HG02973 (cell line): ENCODE data around the gene AKT3.

Source experiments
- ATAC-seq: cut with Tn5 transposase; IDR thresholded peaks from one replicate; pipeline ENCODE4 v1.9.1; 2021; ENCODE audit warnings: moderate library complexity; ENCODE audit not compliant: unreplicated experiment

Gene AKT3

DNA sequence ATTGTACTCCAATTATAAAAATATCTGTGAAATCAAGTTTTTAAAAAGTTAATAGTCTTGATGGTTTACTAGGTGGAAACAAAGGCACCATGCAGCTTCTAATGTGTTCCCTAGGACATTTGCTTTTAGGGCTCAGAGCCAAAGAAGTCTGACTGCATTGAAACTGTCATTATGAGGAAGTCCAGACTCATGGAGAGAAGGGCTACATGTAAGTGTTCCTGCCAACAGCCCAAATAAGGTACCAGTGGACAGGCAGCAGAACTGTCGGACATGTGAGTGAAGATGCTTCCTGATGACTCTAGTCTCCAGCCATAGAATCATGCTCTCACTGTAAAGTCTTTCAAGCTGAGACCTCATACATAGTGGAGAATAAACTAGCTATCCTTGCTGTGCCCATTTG lies 287.6 kb downstream of the AKT3 start:
- ATAC-seq = no peak

DNA sequence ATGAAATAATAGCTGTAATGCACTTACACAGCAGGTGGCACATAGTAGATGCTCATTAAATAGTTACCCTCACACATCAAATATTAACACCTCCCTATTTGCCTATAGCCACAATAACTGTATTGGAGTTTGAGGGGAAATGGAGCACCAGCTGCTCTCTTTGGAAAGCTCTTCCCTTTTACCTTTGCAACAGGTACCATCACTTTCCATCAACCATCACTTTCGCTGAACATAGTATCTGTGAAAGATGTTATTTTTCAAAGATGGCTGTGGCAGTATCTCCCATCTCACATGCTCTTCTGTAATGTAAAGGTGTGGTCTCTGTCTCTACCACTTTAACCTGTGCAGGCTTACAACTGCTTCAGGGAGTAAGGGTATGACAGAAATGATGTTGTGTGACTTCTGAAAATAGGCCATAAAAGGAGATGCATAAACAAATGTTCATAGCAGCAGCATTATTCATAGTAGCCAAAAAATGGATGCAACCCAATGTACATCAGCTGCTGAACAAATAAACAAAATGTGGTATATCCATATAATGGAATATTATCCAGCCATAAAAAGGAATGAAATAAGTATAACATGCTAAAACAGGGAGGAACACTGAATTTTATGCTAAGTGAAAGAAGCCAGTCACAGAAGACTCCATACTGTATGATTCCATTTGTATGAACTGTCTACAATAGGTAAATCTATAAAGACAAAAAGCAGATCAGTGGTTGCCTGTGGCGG lies 288.3 kb downstream of the AKT3 start:
- no peak for ATAC-seq

DNA sequence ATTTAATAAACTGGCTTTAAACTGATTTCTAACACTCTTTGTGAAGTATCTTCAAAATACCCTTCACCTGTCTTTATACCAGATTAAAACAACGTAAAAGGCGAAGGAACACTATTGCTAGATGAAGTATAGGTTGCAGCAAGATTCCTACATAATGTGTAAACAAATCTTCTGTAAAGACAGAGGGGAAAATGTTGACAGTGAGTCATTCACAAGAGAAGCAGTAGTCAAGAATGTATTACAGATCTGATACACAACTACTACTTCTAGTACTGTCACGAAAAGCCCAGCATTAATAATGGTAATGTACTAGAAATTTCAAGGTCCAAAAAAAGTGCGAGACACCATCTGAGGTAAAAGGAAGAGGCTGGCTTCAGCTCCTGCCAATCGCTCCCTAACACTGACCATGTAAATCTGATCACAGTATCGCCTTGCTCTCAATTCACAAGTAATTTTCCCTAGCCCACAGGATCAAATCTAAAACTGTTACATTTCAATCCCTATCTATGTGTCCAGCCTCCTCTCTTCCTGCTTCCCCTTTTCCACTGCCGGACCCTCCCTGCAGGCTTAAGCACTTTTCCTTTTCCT lies 290.4 kb downstream of the AKT3 start:
- ATAC-seq = no peak

DNA sequence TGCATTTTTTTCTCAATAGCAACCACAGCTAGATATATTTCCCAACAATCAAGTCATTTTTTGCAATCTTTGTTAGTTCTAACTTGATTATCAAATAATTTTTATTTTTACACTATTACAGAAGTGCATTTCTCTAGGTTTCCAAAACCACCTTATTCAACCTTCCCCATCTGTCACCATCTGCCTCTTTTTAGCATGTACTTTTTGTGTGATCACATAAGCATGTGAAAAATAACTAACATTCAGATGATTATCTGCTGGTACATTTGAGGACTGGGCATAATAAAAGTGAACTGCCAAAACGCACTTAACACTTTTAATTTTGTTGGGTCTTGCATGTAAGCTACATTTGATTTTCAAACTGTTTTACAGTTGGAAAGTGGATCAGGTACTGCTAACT lies 291.5 kb downstream of the AKT3 start:
- ATAC-seq = no peak

DNA sequence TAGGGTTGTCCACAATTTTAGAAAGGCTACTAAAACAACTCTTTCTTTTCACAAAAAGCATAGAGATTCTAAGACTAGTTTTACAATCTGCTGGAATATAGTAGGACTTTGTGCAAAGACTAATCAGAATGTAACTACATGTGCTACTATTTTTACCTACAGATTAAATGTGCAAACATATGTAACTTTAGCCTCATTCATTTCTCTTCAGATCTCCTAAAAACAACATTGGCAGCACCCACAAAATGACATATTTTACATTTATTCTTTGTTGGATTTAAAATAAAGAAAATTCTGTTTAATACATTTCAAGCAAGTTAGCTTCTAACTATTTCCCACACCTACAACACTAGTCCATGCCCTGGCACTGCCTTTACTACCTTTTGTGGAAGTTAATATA lies 292.2 kb downstream of the AKT3 start:
- ATAC-seq = no peak

DNA sequence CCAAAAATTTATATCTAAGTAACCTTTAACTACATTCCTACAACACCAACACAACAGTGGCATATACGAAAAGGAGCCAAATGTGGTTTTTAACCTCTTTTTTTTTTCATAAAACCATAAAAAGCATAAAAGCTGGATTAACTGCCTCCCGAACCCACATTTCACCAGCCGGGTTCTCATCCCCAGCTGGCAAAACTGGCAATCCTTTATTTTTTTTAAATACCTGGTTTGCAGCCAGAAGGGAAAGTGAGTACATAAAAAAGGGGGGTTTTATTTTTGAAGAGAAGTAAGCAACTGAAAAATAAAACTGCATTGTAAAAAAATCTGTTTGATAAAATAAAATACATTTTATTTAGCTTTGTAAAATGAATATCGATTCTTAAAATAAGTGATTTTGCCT lies 295.4 kb downstream of the AKT3 start:
- ATAC-seq = no peak

DNA sequence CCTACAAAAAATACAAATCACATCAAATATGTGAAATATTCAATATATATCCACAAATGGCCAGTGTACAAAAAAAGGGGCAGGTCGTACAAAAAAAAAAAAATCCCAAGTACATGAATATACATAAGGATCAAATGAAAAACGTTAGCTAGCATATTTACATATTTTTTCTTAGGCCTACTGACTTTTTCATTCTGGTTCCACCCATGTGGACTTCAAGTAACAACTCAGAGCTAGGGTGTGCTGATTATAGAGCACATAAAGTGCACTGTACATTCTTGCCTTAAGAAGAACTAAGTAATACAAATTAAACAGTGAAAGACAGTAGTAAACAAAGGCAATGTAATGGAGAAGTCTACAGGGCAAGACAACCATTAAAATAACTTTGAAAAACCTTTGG lies 297.0 kb downstream of the AKT3 start:
- no peak for ATAC-seq

DNA sequence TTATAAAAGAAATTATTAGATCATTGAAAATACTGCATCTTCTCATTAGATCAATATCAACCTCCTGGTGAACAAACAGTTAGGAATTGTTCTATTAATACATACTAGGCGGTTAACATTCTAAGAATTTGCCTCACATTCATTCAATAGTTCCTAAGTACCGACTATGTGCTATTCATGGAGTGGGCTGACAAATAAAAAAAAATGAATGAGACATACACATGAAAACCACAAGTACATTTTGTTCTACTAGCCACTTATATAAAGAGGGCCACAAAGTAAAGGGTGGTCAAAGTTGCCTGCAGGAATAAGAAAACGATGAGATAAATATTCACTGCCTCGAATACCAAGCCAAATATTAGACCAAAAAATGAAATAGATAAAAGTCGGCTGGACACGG lies 299.8 kb downstream of the AKT3 start:
- ATAC-seq = no peak

DNA sequence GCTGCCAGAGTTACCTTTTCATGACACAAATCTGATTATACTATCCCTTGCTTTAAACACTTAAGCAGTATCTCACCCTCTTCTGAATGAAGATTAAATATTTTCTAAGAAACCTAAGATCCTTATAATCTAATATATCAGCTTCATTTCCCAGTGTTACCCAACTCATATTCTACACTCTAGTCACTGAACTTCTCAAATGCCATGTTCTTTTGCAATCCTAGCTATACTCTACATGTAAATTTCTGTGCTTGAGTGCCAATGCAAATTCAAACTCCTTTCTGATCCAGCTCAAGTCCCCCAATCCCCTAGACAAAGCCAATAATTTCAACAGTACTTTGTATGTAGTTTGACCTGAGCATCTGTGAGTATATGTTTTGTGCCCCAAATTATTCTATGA lies 300.3 kb downstream of the AKT3 start:
- no peak for ATAC-seq

DNA sequence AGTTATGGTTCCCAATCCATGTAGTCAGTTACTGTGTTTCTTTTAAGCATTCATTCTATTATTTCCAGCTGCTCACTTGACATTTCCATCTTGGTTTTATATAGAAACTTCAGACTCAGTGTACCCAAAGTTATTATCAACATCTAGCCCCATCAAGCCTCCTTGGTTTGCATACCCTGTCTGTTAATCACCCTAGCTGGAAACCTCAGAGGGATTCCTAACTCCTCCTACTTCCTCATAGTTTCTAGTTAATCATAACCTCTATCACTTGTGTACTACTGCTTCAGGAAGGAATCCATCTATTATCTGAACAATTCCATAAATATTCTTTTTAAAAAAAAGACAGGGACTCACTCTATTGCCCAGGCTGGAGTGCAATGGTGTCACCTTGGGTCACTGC lies 300.9 kb downstream of the AKT3 start:
- no peak for ATAC-seq

DNA sequence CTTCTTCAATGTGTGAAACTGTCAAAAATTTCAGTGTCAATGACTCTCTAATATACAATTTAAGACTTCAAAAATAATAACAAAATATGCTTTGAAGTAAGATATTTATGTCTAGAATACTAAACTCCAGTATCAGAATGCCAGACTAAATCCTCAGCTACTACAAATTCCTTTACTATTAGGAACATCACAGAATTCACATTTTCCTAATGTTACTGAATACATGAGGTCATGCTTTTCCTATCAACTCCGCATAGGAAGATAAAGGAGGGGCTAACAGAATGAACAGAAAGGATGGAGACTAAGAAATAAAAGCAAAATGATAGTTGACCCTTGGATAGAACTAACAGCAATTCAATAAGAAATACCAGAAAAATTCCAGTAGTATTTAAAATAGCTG lies 301.5 kb downstream of the AKT3 start:
- ATAC-seq = no peak

DNA sequence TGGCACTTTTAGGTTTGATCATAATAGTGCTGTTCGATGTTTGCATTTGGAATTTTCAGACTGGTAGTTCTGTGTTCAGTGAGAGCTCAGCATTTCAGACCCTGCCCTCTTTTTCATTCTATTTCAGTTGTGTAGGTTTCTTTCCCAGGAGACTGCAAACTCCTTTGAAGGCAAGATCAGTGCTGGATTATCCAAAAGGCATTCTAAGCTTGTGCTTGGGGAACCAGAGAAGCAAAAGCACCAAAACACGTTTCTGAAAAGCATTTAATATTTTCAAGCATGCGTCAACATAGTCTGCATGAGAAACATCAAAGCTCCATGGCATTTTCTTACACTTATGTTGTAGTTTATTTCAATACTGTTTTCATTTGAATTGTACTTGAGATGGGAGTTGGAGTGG lies 302.2 kb downstream of the AKT3 start:
- ATAC-seq = no peak

DNA sequence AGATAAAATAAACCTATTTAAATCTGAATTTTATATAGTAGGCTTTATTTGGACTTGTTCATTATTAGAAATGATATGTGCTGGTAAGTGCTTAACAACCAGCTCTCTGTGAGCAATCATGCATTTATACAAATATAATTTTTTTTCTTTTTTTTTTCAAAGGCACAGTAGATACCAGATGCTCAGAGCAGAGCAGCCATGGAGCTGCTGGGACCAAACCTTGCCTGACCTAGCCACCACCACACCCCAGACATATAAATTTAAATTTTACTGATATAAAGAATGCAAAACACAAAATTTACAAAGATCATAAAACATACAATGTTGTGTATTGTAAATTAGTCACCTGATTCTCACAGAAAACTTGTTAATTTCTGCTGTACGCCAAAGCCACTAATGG lies 303.6 kb downstream of the AKT3 start:
- no peak for ATAC-seq

DNA sequence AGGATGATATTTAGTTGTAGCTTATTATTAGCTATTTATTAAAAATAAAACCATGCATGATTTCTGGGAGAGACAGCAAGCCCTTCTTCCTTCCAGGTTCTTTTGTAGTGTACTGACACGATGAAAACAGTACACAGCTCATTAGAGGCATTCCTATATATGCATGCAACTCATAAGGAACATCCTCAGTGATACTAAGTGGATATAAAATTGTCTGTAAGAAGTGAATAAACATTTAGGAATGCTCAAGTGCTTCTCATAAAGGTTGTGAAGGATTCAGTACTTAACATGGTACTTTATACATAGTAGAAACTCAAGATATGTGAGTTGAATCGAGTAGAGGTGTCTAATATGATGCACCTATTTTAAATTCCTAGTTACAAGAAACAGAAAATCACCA lies 306.5 kb downstream of the AKT3 start:
- no peak for ATAC-seq

DNA sequence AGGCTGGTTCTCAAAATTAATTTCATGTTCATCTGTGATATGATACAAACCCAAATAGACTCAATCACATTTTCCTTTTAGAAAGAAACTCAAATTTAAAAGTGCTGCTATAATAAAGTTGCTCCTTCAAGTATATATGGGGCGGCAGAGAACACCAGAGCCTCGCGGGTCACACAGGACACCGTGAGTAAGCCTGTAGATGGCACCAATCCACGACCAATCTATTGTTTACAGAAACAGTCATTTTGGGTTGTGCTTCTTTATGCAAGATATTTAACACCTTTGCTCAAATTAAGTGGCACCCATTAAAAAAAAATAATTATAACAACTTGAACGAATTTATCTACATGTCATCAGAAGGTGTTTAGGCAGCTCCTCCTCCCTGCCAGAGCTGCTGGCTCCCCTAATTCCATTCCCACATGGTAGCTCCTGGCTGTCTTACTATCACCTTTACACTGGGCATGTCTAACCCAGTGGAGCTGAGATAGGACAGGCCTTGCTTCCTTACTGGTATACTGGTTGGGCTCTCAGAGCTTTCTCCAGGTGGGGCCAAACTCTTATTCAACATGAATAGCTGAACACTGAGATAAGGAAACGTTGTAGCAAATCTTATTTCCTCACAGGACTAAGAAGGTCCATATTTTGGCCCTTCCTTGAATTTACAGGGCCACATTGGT lies 307.2 kb downstream of the AKT3 start:
- ATAC-seq = no peak

DNA sequence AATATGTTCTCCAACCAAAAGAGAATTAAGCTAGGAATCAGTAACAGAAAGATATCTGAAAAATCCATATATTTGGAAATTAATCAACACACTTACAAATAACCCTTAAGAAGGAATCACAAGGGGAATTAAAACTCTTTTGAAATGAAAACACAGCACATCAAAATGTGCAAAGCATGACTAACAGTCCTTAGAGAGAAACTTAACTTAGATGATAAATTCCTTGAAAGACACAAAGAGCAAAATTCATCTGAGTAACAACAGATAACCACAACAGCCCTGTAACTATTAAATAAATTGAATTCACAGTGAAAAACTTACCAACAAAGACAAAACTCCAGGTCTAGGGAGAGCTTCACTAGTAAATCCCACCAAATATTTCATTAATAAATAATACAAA lies 310.4 kb downstream of the AKT3 start:
- no peak for ATAC-seq

DNA sequence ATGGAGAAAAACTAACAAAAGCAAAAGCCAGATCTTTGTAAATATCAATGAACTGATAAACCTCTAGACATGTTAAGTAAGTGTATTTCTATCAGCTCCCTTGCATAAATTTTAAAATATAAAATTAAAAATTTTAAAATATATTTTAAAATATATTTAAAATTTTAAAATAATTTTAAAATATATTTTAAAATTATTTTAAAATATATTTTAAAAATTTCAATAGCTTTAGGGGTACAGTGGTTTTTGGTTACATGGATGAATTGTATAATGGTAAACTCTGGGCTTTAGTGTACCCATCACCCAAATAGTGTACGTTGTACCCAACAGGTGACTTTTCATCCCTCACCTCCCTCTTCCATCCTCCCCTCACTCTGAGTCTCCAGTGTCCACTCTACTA lies 315.0 kb downstream of the AKT3 start:
- no peak for ATAC-seq

DNA sequence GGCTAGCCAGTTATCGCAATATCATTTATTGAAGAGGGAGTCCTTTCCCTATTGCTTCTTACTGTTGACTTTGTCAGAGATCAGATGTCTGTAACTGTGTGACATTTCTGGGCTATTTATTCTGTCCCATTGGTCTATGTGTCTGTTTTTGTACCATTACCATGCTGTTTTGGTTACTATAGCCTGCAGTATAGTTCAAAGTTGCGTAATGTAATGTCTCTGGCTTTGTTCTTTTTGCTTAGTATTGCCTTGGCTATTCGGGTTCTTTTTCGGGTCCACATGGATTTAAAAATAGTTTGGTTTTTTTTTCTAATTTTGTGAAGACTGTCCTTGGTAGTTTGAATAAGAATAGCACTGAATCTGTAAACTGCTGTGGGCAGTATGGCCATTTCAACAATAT lies 320.5 kb downstream of the AKT3 start:
- no peak for ATAC-seq

DNA sequence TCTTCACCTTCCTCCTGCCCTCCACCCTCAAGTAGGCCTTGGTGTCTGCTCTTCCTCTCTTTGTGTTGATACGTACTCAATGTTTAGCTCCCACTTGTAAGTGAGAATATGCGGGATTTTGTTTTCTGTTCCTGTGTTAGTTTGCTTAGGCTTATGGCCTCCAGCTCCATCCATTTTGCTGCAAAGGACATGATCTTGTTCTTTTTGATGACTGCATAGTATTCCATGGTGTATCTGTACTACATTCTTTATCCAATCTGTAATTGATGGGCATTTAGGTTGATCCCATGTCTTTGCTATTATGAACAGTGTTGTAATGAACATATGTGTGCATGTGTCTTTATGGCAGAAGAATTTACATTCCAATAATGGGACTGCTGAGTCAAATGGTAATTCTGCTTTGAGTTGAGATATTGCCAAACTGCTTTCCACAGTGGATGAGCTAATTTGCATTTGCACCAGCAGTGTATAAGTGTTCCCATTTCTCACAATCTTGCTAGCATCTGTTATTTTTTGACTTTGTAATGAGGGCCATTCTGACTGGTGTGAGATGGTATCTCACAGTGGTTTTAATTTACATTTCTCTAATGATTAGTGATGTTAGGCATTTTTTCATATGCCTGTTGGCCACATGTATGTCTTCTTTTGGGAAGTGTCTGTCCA lies 321.5 kb downstream of the AKT3 start:
- no peak for ATAC-seq

DNA sequence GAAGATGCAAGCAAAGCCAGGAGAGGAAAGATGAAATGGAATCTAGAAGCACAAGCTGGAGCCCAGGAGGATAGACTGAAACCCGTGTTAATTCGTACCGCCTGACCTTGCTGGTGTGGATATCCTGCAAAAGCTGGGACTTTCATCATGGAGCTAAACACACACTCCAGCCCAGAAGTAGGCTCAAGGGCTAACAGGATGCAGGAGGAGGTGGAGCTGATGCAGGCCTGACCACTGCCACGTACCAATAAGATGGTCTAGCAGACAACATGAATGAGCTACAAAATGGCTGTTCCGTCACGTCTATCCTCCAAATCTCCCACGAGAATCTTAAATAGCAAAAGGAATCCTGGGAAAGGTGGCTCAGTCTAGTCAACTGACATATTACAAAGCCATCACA lies 323.9 kb downstream of the AKT3 start:
- no peak for ATAC-seq

DNA sequence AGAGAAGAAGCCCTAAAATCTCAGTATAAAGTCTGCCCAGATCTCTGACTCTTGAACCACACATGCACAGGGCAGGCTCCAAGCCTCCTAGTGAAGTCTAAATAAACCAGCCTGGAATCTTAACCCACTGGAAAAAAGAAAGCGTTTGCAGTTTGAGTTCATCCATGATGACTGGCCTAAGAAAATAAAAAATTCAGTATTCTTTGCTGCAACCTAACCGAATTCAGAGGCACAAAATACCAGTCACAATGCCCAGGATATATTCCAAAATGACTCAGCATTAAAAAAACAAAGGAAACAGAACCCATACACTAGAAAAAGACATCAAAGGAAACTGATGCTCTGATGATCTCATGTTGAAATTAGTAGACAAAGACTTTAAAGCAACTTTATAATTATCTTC lies 325.0 kb downstream of the AKT3 start:
- no peak for ATAC-seq

DNA sequence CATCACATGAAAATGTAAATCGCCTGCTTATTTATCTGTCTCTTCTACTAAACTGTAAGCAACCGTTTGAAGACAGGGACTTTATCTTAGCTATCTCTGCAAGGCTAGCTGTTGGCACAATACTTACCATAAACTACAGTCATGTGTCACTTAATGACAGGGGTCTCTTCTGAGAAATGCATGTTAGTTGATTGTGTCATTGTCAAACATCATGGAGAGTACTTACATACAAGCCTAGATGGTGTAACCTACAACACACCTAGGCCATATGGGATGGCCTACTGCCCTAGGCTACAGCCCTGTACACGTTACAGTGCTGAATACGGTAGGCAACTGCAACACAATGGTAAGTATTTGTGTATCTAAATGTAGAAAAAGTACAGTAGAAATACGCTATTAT lies 326.3 kb downstream of the AKT3 start:
- no peak for ATAC-seq
